ENCODE results near the gene RPS6KA1. TPM values are rescaled to one million over a fixed set of nuclear protein-coding genes. Genes with fewer than 3 reads are reported as not detected.
A peak's percentile ranks its signal among the peaks of the same experiment; 100 is the strongest.

The RPS6KA1 gene
- total and polyA plus RNA-seq, 10 of the 15 experiments (the other 5 are each of a cell fraction or from before 2014, with no cell fraction given) = 5.0 to 136 (median 91.5) TPM

GRCh38 chr1:26490155-26490554, 39.4 kb upstream of the RPS6KA1 start (continued):
- TF ChIP-seq ESRRA (IDR thresholded peaks at IDR 0.05; ENCODE audit: low read length) = no peak
- TF ChIP-seq ZSCAN29 (IDR thresholded peaks at IDR 0.05) = no peak
- TF ChIP-seq HDAC6 (IDR thresholded peaks at IDR 0.05; ENCODE audit: unreplicated experiment) = no peak
- TF ChIP-seq SRF (IDR thresholded peaks at IDR 0.05; ENCODE audit: low read depth in 2 of 2, low read length in 2 of 2) = no peak

GRCh38 chr1:26493267-26493666, 36.3 kb upstream of the RPS6KA1 start:
- intact Hi-C loops (cut with micrococcal nuclease; ENCODE audit: unreplicated experiment) (no loop called here), in situ Hi-C loops (cut with MboI) (no loop called here)
- Histone ChIP-seq H3K4me3 (no peak overlapping the region), H4K20me1 (ENCODE audit: control insufficient read depth, insufficient read depth) (no peaks in the 10 kb centered on the region), H3K4me1 (ENCODE audit: control insufficient read depth, insufficient read depth, low read length) (peaks cover 11% of the 10 kb centered on the region), H3K79me2 (ENCODE audit: control insufficient read depth, insufficient read depth, low read length) (no peaks in the 10 kb centered on the region), H3K27ac (ENCODE audit: control insufficient read depth, insufficient read depth) (no peak overlapping the region), H3K36me3 (ENCODE audit: control insufficient read depth in 2 of 2, insufficient read depth in 2 of 2, low read length in 1 of 2) (no peaks in the 10 kb centered on the region), H3K9me3 (replicated peaks; ENCODE audit: control insufficient read depth, insufficient read depth, low read length) (no peaks in the 10 kb centered on the region), H3K4me2 (ENCODE audit: control insufficient read depth, insufficient read depth) (no peak overlapping the region), H2AFZ (ENCODE audit: control insufficient read depth, low read depth, low read length) (no peak overlapping the region), H3K9ac (ENCODE audit: control insufficient read depth, insufficient read depth, low read length) (no peak overlapping the region), H3K27me3 (replicated peaks in 1 of 2; ENCODE audit: control insufficient read depth in 2 of 2, insufficient read depth in 2 of 2, low read length in 1 of 2) (no peaks in the 10 kb centered on the region)
- TF ChIP-seq SPI1 (IDR thresholded peaks at IDR 0.05; ENCODE audit: borderline replicate concordance, insufficient read depth, low read depth, low read length) (peak; percentile 64; the same call in 1 of the 2 replicates), IRF3 (IDR thresholded peaks at IDR 0.05) (no peak), GABPA (IDR thresholded peaks at IDR 0.05; ENCODE audit: low read depth) (no peak)
- TF ChIP-seq, protein P1, sequence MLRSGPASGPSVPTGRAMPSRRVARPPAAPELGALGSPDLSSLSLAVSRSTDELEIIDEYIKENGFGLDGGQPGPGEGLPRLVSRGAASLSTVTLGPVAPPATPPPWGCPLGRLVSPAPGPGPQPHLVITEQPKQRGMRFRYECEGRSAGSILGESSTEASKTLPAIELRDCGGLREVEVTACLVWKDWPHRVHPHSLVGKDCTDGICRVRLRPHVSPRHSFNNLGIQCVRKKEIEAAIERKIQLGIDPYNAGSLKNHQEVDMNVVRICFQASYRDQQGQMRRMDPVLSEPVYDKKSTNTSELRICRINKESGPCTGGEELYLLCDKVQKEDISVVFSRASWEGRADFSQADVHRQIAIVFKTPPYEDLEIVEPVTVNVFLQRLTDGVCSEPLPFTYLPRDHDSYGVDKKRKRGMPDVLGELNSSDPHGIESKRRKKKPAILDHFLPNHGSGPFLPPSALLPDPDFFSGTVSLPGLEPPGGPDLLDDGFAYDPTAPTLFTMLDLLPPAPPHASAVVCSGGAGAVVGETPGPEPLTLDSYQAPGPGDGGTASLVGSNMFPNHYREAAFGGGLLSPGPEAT (IDR thresholded peaks at IDR 0.05; ENCODE audit: low read depth) = no peak
- CTCF ChIA-PET = no interaction called here
- RAD21 ChIA-PET (ENCODE audit: unreplicated experiment) = no interaction called here
- FAIRE-seq (no peak), DNase-seq (ENCODE audit: low read depth, low spot score) (no peak), ATAC-seq (peak; percentile 60)
- no TSS peak for BruUV-seq (replicated peaks)
- WGBS (ENCODE audit: insufficient coverage, insufficient replicate concordance, low lambda C conversion rate, missing lambda C conversion rate) = 0% methylated on average over 3 of the region's 3 CpGs
- POLR2A ChIA-PET = no interaction called here
- SMC1A ChIA-PET (ENCODE audit: uncharacterized antibody, unreplicated experiment) = no interaction called here
